ENCODE data around the gene CADM3.

GRCh38 chr1:159161001-159161718, 10.3 kb upstream of the CADM3 start:
- TF ChIP-seq CTCF (IDR thresholded peaks at IDR 0.05) (peak; percentile 100), EZH2 (IDR thresholded peaks at IDR 0.05) (no peak)

Measured in neural progenitor cell (in vitro differentiated cells).